Stimulated activated naive CD8-positive, alpha-beta T cell treated with anti-CD3 and anti-CD28 coated beads, Interleukin-15, amount 100 ng/mL, for 72 hours (primary cell): ENCODE data around the gene TMED1.
"Not testable (repeated sequence)": the region's sequence is repeated elsewhere in the genome, so short reads cannot be mapped to it uniquely, and the experiment has no call there.

Source experiments
- ATAC-seq: fragments of 150-1000 bp; cut with Tn5 transposase; 2 replicates; pipeline ENCODE4 v1.10.0; 2021; ENCODE audit warnings: mild to moderate bottlenecking, moderate library complexity
- DNase-seq, 2 donors: peaks; one replicate each; pipeline ENCODE4 v3.0.0; 2021 to 2022
- H3K27ac Mint-ChIP-seq, 2 donors: one replicate each; pipeline ENCODE4 v1.8.0; 2022; ENCODE audit warnings: mild to moderate bottlenecking in 2 of 2, mixed read lengths in 2 of 2, moderate library complexity in 2 of 2
- H3K27me3 Mint-ChIP-seq: one replicate; pipeline ENCODE4 v1.8.0; 2022; ENCODE audit warnings: mixed read lengths
- H3K4me1 Mint-ChIP-seq: one replicate; pipeline ENCODE4 v1.8.0; 2022; ENCODE audit warnings: mild to moderate bottlenecking, mixed read lengths
- H3K4me3 Mint-ChIP-seq, 2 donors: one replicate each; pipeline ENCODE4 v1.8.0; 2022; ENCODE audit warnings: mild to moderate bottlenecking in 2 of 2, mixed read lengths in 2 of 2, moderate library complexity in 1 of 2
- H3K9me3 Mint-ChIP-seq, 2 donors: one replicate each; pipeline ENCODE4 v1.8.0; 2022; ENCODE audit warnings: mixed read lengths in 2 of 2

The TMED1 gene

DNA sequence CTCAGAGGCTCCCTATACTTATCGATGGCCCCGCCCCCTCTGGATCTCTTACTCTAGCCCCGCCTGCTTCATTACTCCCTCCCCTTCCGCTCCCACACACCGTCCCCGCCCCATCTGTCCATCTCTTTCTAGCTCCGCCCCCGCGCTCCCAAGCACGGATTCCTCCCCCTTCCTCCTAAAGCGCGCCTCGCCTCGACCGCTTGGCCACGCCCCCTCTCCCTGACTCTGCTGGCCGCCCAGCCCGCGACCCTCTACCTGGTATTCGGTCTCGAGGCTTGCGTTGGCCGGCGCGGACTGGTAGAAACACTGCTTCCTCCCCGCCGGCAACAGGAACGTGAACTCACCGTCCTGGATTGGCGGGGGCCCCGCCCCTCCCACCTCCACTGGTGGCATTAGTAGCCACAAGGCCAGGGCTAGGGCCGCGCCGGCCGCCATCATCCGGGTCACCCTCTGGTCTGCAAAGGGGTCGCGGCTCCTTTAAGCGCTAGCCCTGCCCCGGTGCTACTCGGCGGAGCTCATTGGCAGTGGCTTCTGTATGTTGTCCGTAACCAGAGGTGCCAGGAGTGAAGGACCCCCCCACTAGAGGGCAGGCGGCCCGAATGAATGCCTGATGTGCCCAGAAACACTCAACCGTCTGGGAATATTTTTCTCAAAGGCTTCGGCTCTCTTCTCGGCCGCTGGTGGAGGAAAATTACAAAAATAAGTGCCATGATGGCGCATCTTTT lies at the start of gene TMED1:
TSS of gene TMED1 (minus strand) at position 459 of the 725 bp plus-strand sequence. CDS start at position 438, 21 bp downstream.
- peak; percentile 93 for ATAC-seq
- H3K4me1 Mint-ChIP-seq: peaks cover 29% of the 10 kb centered on the region

DNA sequence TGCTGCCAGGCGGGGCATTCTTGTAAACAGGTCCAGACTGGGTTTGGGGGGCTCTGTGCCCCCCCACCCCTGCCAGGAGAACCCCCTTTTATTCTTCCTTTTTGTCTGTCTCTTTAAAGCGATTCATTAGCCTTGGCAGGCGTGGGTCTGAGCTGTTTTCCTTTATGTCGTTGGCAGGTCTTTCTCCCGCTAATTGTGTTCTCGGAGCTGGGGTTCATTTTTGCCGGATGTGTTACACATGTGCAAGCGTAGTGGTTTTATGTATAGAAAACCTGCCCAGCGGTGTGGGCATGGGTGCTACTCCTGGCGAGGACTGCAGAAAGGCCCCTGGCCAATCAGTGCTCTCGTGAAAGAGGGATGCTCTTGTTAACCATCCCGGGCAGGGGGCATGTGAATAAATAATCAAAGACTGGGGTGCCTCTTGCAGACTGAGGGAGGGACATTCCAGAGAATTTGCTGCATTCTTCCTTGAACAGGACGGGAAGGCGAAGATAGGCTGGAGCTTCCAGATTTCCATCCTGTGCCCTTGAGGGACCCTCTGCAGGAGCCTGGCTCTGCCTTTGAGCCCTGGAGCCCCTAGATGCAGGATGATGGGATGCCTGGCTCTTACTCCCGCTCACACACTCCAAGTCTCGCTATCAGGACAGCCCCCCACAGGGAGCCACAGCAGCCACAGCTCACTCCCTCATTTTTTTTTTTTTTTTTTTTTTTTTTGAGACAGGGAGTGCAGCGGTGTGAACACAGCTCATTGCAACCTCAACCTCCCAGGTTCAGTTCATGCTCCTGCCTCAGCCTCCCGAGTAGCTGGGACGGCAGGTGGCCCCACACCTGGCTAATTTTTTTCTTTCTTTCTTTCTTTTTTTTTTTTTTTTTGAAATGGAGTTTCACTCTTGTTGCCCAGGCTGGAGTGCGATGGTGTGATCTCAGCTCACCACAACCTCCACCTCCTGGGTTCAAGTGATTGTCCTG lies 49.5 kb upstream of the TMED1 start:
- H3K4me1 Mint-ChIP-seq: peaks cover 30% of the 10 kb centered on the region
- no peak overlapping the region for H3K4me3 Mint-ChIP-seq
- H3K9me3 Mint-ChIP-seq: no peaks in the 10 kb centered on the region
- H3K27me3 Mint-ChIP-seq: no peaks in the 10 kb centered on the region
- DNase-seq (no peak), ATAC-seq (no peak)
- H3K27ac Mint-ChIP-seq: peak overlapping the region in 1 of 2 donors; percentile 41

More for the DNA sequence above, at the start of gene TMED1:
- H3K9me3 Mint-ChIP-seq: peaks cover 5 to 7% of the 10 kb centered on the region in 2 donors
- peak within 1 kb of the TSS; percentile 90 to 96 for H3K4me3 Mint-ChIP-seq
- peak within 1 kb of the TSS; percentile 99 for H3K27ac Mint-ChIP-seq
- H3K27me3 Mint-ChIP-seq: no peaks in the 10 kb centered on the region
- peak; percentile 96 to 98 for DNase-seq

- H3K4me1 Mint-ChIP-seq: peaks cover 37% of the 10 kb centered on the region
- DNase-seq: no peak
- no peak overlapping the region for H3K4me3 Mint-ChIP-seq
Measured at GRCh38 chr19:10884274-10884673, 48.3 kb upstream of the TMED1 start.

GRCh38 chr19:10882108-10882457 lies 46.1 kb upstream of the TMED1 start:
- Mint-ChIP-seq H3K9me3 (no peaks in the 10 kb centered on the region), H3K4me1 (peaks cover 42% of the 10 kb centered on the region), H3K4me3 (no peak overlapping the region), H3K27ac (no peak overlapping the region), H3K27me3 (no peaks in the 10 kb centered on the region)
- DNase-seq (no peak), ATAC-seq (no peak)

More at GRCh38 chr19:10884274-10884673, 48.3 kb upstream of the TMED1 start:
- no peak for ATAC-seq
- H3K27ac Mint-ChIP-seq: no peak overlapping the region
- H3K9me3 Mint-ChIP-seq: no peaks in the 10 kb centered on the region
- no peaks in the 10 kb centered on the region for H3K27me3 Mint-ChIP-seq

GRCh38 chr19:10881403-10882107 lies 45.5 kb upstream of the TMED1 start:
- H3K4me1 Mint-ChIP-seq: peaks cover 44% of the 10 kb centered on the region
- no peaks in the 10 kb centered on the region for H3K27me3 Mint-ChIP-seq
- no peak overlapping the region for H3K4me3 Mint-ChIP-seq
- DNase-seq (no peak), ATAC-seq (no peak)
- no peak overlapping the region for H3K27ac Mint-ChIP-seq
- no peaks in the 10 kb centered on the region for H3K9me3 Mint-ChIP-seq

DNA sequence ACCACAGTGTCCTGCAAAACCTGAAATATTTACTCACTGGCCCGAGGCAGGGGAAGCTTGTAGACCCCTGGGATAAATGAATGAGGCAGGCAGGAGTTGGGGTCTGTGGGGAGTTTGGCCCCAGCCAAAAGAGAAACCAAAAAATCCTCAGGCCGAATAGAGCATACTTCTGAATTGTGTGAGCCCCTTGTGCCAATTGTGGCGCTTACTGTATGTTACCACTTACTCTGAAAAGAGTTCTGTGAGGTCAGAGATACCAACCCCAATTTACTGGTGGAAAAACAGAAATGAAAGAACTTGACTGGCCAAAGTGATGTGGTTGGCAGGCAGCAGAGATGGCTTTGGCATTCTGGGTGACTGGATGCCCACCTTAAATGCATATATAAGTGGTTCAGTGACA lies 42.2 kb upstream of the TMED1 start:
- H3K27me3 Mint-ChIP-seq: no peaks in the 10 kb centered on the region
- H3K27ac Mint-ChIP-seq: peak overlapping the region; percentile 97 to 98
- H3K4me3 Mint-ChIP-seq: peak overlapping the region; percentile 66 to 74
- no peaks in the 10 kb centered on the region for H3K9me3 Mint-ChIP-seq
- peaks cover 68% of the 10 kb centered on the region for H3K4me1 Mint-ChIP-seq
- ATAC-seq: peak; percentile 54
- DNase-seq: peak in 1 of 2 donors; percentile 22

- not testable (repeated sequence) for H3K9me3 Mint-ChIP-seq, H3K27me3 Mint-ChIP-seq, DNase-seq, ATAC-seq
- H3K4me1 Mint-ChIP-seq: peaks cover 75% of the 10 kb centered on the region
- H3K4me3 Mint-ChIP-seq: peak overlapping the region; percentile 66 to 74
- H3K27ac Mint-ChIP-seq: peak overlapping the region; percentile 97 to 98
Measured at GRCh38 chr19:10877608-10878007, 41.6 kb upstream of the TMED1 start.

DNA sequence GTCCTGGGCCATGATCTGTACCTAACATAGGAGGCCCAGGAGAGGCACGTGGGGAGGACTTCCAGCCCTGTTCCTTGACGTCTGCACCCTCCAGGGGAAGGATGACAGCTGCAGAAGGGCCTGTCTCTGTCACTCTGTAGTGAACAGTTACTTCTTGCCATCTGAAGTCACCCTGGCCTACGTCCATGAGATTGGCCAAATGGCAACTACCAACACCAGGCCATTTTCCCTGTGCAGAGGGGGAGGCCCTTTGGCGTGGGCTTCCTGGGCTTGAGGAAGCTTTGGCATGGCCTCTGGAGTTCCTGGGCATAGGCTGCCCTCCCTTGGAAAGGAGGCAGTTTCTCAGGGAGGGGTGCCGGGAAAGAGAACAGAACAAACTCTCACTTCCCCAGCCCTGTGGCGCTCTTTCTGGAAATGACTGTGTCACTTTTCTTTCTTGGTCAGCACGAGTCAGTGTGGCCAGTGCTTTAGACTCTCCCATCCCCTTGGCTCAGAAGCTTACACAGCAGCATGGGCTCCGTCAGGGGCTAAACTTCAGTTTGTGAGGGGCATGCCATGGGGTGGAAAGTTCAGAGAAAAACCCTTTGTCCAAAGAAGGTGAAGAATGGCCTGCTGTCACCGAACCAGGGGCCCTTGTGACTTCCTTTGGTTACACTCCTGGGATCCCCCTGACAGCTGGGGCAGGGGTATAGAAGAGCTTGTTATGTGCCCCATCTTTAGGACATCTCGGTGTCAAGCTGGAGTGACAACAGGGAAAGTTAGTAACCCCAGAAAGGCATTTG lies 40.6 kb upstream of the TMED1 start:
- Mint-ChIP-seq H3K9me3 (no peaks in the 10 kb centered on the region), H3K27ac (peak overlapping the region; percentile 83), H3K4me3 (peak overlapping the region; percentile 74 to 75), H3K27me3 (no peaks in the 10 kb centered on the region), H3K4me1 (peaks cover 79% of the 10 kb centered on the region)
- peak; percentile 75 for ATAC-seq
- DNase-seq: peak in 1 of 2 donors; percentile 57

GRCh38 chr19:10874024-10874423 lies 38.0 kb upstream of the TMED1 start:
- no peak for DNase-seq
- Mint-ChIP-seq H3K4me1 (peaks cover 79% of the 10 kb centered on the region), H3K9me3 (no peaks in the 10 kb centered on the region), H3K27me3 (no peaks in the 10 kb centered on the region), H3K27ac (no peak overlapping the region), H3K4me3 (peak overlapping the region in 1 of 2 donors; percentile 63)
- ATAC-seq: no peak

DNA sequence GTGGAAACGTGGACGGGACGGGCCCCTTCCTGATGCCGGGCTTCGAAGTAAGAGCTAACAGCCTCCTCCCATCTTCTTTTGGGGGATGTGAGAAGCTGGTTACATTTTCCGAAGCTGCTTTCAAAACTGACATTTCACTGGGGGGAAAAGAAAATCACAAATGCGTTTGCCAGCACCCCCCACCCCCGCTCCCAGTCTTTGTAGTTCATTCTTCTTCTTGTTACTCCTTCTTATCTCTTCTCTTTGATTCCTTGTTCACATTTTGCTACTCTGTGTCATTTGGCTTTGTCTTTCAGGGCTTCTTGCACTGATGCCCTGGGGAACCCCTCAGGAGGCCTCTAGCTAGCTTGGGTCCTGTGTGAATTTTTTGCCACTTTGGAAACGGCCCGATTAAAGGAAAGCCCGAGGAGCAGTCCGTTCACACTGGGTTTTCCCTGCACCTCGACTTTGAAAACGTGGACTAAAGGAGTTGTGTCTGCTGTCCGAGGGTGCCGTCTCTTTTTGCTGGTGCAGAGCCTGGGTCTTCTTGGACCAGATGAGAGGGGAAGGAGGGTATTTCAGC lies 36.6 kb upstream of the TMED1 start:
- Mint-ChIP-seq H3K9me3 (no peaks in the 10 kb centered on the region), H3K4me3 (peak overlapping the region; percentile 77 to 83), H3K27ac (peak overlapping the region; percentile 52 to 89), H3K4me1 (peaks cover 77% of the 10 kb centered on the region), H3K27me3 (no peaks in the 10 kb centered on the region)
- DNase-seq: peak in 1 of 2 donors; percentile 20
- ATAC-seq: no peak

GRCh38 chr19:10871711-10872545 lies 35.9 kb upstream of the TMED1 start:
- peaks cover 73% of the 10 kb centered on the region for H3K4me1 Mint-ChIP-seq
- peak overlapping the region; percentile 77 to 83 for H3K4me3 Mint-ChIP-seq
- ATAC-seq (peak; percentile 11), DNase-seq (peak; percentile 47 to 51)
- peak overlapping the region; percentile 52 to 89 for H3K27ac Mint-ChIP-seq
- no peaks in the 10 kb centered on the region for H3K27me3 Mint-ChIP-seq
- no peaks in the 10 kb centered on the region for H3K9me3 Mint-ChIP-seq

DNA sequence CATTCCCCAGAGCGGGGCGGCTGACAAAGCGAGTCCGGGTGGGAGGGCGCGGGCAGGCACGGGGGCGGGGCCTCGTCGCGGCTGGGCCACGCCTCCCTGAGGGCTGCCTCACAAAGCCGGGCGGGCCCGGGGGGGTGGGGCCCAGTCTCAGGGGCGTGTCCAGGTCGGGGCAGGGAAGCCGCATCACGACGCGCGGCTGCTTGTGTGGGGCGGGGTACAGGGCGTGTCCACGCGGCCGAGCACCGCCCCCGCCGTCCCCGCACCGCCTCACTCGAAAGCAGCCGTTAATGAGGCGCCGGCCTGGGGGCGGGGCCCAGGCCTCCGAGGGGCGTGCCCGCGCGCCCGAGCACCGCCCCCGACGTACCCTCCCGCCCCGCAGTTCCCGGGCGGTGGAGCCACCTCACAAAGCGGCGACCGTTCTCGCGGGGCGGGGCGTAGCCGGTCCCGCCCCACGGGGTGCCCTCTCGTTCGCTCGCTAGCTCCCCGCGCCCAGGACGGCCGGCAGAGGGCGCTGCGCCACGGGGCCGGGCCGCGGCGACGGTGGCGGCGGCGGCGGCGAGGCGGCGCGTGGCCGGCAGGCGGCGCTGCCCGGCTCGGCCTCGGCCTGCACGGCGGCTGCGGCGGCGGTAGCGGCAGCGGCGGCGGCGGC lies 35.1 kb upstream of the TMED1 start, which contains the start of gene CARM1:
TSS of gene CARM1 (plus strand) at position 599 of the 649 bp plus-strand sequence. CDS start 150 bp downstream, outside the sequence.
- peak; percentile 89 for ATAC-seq

DNA sequence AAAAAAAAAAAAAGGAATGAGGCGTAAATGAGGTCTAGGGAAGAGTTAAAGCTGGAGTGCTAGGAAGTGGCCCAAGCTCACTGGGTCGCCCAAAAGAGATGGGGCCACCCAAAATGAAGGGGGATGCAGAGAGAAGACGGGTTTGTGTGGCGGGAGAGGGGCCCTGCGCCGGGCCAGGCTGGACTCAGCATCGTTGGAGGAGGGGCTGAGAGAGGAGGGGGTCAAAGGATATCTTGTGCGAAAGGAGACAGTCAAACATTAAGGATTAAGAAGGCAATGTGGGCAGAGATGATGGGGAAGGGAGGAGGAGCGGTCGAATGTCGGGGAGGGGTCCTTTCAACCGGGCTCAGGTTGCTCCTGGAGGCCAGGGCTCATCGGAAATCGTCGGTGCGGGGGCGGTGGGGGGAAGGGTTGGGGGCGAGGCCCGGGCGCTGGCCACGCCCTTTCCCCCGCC lies 34.5 kb upstream of the TMED1 start:
- Mint-ChIP-seq H3K27me3 (no peaks in the 10 kb centered on the region), H3K4me1 (peaks cover 59% of the 10 kb centered on the region), H3K9me3 (no peaks in the 10 kb centered on the region), H3K27ac (peak overlapping the region; percentile 59 to 84), H3K4me3 (peak overlapping the region; percentile 73 to 77)
- ATAC-seq: no peak
- no peak for DNase-seq

More for the DNA sequence above, 35.1 kb upstream of the TMED1 start, which contains the start of gene CARM1:
- H3K9me3 Mint-ChIP-seq: no peaks in the 10 kb centered on the region
- H3K27me3 Mint-ChIP-seq: no peaks in the 10 kb centered on the region
- peaks cover 64% of the 10 kb centered on the region for H3K4me1 Mint-ChIP-seq
- peak within 1 kb of the TSS; percentile 59 to 89 for H3K27ac Mint-ChIP-seq
- peak within 1 kb of the TSS; percentile 77 to 83 for H3K4me3 Mint-ChIP-seq
- DNase-seq: peak; percentile 99 to 100
